OCI-LY7 (cell line): ENCODE results near the gene AGER. TPM values are rescaled to one million over a fixed set of nuclear protein-coding genes. Genes with fewer than 3 reads are reported as not detected.

ENCODE experiments used
- BruUV-seq: library from RNA; stranded (reverse); fragments of 400-500 nt; replicated peaks from 2 replicates; lab custom pipeline; 2021; lab: Mats Ljungman, UMichigan
- CTCF ChIA-PET: fragments of 300-600 bp; sonication (Branson Sonifier 250); formaldehyde crosslinking; loops from one replicate; lab custom pipeline; 2022; ENCODE audit warnings: antibody characterized with exemption; ENCODE audit not compliant: unreplicated experiment; lab: Charles Lee
- POLR2A ChIA-PET: fragments of 300-600 bp; sonication (Branson Sonifier 250); formaldehyde crosslinking; loops from one replicate; lab custom pipeline; 2022; ENCODE audit warnings: antibody characterized with exemption; lab: Charles Lee
- DNase-seq: peaks from one replicate; pipeline ENCODE4 v3.0.0-alpha.2; 2015; ENCODE audit warnings: low spot score
- H2AFZ ChIP-seq: fragments of 200-600 bp; sonication (generic), shearing (Covaris generic); 2 replicates; pipeline ENCODE4 v1.6.1; 2014; ENCODE audit warnings: mild to moderate bottlenecking, antibody characterized with exemption, low read length, moderate library complexity
- H3K27ac ChIP-seq: fragments of 200-600 bp; sonication (generic); 2 replicates; pipeline ENCODE4 v1.5.1; 2014; ENCODE audit warnings: mixed run types, low read depth, mild to moderate bottlenecking, moderate library complexity, low read length, inconsistent platforms; ENCODE audit not compliant: poor library complexity, severe bottlenecking
- H3K36me3 ChIP-seq: fragments of 200-600 bp; sonication (generic); 2 replicates; pipeline ENCODE4 v1.6.1; 2014; ENCODE audit warnings: mild to moderate bottlenecking, antibody characterized with exemption, low read length, moderate library complexity, mixed read lengths; ENCODE audit not compliant: insufficient read depth
- H3K4me1 ChIP-seq: fragments of 200-600 bp; sonication (generic); 2 replicates; pipeline ENCODE4 v1.5.1; 2014; ENCODE audit warnings: mild to moderate bottlenecking, low read length; ENCODE audit not compliant: insufficient read depth, poor library complexity, severe bottlenecking
- H3K4me2 ChIP-seq: fragments of 200-600 bp; sonication (generic); 2 replicates; pipeline ENCODE4 v1.6.1; 2014; ENCODE audit warnings: mild to moderate bottlenecking, low read length
- H3K4me3 ChIP-seq: fragments of 200-600 bp; sonication (generic); 2 replicates; pipeline ENCODE4 v1.5.1; 2014; ENCODE audit warnings: mild to moderate bottlenecking, low read depth, low read length; ENCODE audit not compliant: poor library complexity, severe bottlenecking
- H3K79me2 ChIP-seq: fragments of 200-600 bp; sonication (generic); 2 replicates; pipeline ENCODE4 v1.6.1; 2016; ENCODE audit warnings: low read depth, mild to moderate bottlenecking, low read length, moderate library complexity, mixed read lengths; ENCODE audit not compliant: insufficient read depth
- H3K9me2 ChIP-seq: fragments of 200-600 bp; sonication (generic); 2 replicates; pipeline ENCODE4 v1.6.1; 2016; ENCODE audit warnings: mild to moderate bottlenecking, low read length, mixed read lengths; ENCODE audit not compliant: insufficient read depth
- H3K9me3 ChIP-seq: fragments of 200-600 bp; sonication (generic); 2 replicates; pipeline ENCODE4 v1.6.1; 2014; ENCODE audit warnings: mild to moderate bottlenecking, mixed run types, low read length, mixed read lengths
- H4K20me1 ChIP-seq: fragments of 200-600 bp; sonication (generic); 2 replicates; pipeline ENCODE4 v1.6.1; 2014; ENCODE audit warnings: mild to moderate bottlenecking, antibody characterized with exemption, low read length, moderate library complexity, mixed read lengths; ENCODE audit not compliant: insufficient read depth
- CTCF ChIP-seq: fragments of 200-600 bp; sonication (generic); conservative IDR thresholded peaks from 2 replicates; pipeline ENCODE4 v1.5.1; 2014; ENCODE audit warnings: mild to moderate bottlenecking, antibody characterized with exemption, low read length, moderate library complexity, mixed read lengths
- EZH2phosphoT487 ChIP-seq: fragments of 200-600 bp; sonication (generic); IDR thresholded peaks from 2 replicates; pipeline ENCODE4 v1.6.1; 2018; ENCODE audit warnings: low read depth, borderline replicate concordance, mild to moderate bottlenecking, mixed run types, antibody characterized with exemption, low read length, moderate library complexity, mixed read lengths
- intact Hi-C: fragments of 100-400 bp; cut with micrococcal nuclease; formaldehyde crosslinking; loops from one replicate; pipeline ENCODE4 v1.10.0; 2022; ENCODE audit not compliant: unreplicated experiment
- total RNA-seq, 2 experiments: library from RNA; depleted of rRNA in 1 of 2; stranded (reverse); fragments of >200 nt in 1 of 2; shearing (Covaris generic) in 1 of 2; gene quantifications; 2 replicates each; pipeline ENCODE4 v1.2.3, GENCODE V29; 2014 to 2022

Gene AGER
- total RNA-seq, 2 experiments from 2014 or later = 6.7 to 26.9 TPM

- H2AFZ ChIP-seq = no peak overlapping the region
- H3K36me3 ChIP-seq = peaks cover 27% of the 10 kb centered on the region
- peak overlapping the region; percentile 86 for H3K4me2 ChIP-seq
- POLR2A ChIA-PET = interaction anchor here (0.6 to 3.3 kb wide), 3 partner anchors 12 to 256 kb away, joined by 7 to 16 read pairs (median 11); partner anchors contain the start of gene AGPAT1
- TF ChIP-seq CTCF = no peak
- no peak for TF ChIP-seq EZH2phosphoT487
- peaks cover 31% of the 10 kb centered on the region; the same call in 1 of the 2 replicates for H3K79me2 ChIP-seq
- H3K4me3 ChIP-seq = peak overlapping the region; percentile 92
- no peak for DNase-seq
- intact Hi-C loops = no loop called here
- H3K27ac ChIP-seq = peak overlapping the region; percentile 79
- H4K20me1 ChIP-seq = no peaks in the 10 kb centered on the region
- TSS peak; percentile 83 for BruUV-seq
- no peaks in the 10 kb centered on the region for H3K9me3 ChIP-seq
- peaks cover 67% of the 10 kb centered on the region for H3K4me1 ChIP-seq
- CTCF ChIA-PET = no interaction called here
- no peaks in the 10 kb centered on the region for H3K9me2 ChIP-seq
Observed at GRCh38 chr6:32190911-32191677, 7.0 kb upstream of the AGER start.

- no peak for TF ChIP-seq CTCF
- TF ChIP-seq EZH2phosphoT487 = no peak
- H3K9me3 ChIP-seq = no peaks in the 10 kb centered on the region
- peaks cover 68% of the 10 kb centered on the region for H3K4me1 ChIP-seq
- peak within 1 kb of the TSS; percentile 79 for H3K27ac ChIP-seq
- CTCF ChIA-PET = interaction anchor here (0.6 kb wide), 1 partner anchor 331 kb away, joined by 3 read pairs; no protein-coding TSS in a partner anchor
- peak within 1 kb of the TSS; percentile 92 for H3K4me3 ChIP-seq
- intact Hi-C loops = no loop called here
- peak within 1 kb of the TSS; percentile 86 for H3K4me2 ChIP-seq
- no peaks in the 10 kb centered on the region for H3K9me2 ChIP-seq
- no peak within 1 kb of the TSS for H2AFZ ChIP-seq
- peak; percentile 90 for DNase-seq
- no peaks in the 10 kb centered on the region for H4K20me1 ChIP-seq
- H3K36me3 ChIP-seq = peaks cover 30% of the 10 kb centered on the region
- BruUV-seq = TSS peak; percentile 85
- POLR2A ChIA-PET = interaction anchor here (0.8 to 3.3 kb wide), 3 partner anchors 11 to 782 kb away, joined by 3 to 16 read pairs (median 11); partner anchors contain the start of gene AGPAT1
- peaks cover 31% of the 10 kb centered on the region; the same call in 1 of the 2 replicates for H3K79me2 ChIP-seq
Observed at GRCh38 chr6:32190054-32190851, 6.2 kb upstream of the AGER start, which contains the start of gene PBX2. TSS of gene PBX2 (minus strand) at chr6:32190202. CDS start at chr6:32189915, 287 bp downstream.
